ENCODE data around the gene FSTL3. TPM values are rescaled to one million over a fixed set of nuclear protein-coding genes. Genes with fewer than 3 reads are reported as not detected.

The FSTL3 gene
- total and polyA plus RNA-seq, 9 donors, result 14.5 to 24.3 (median 18.5) TPM

DNA sequence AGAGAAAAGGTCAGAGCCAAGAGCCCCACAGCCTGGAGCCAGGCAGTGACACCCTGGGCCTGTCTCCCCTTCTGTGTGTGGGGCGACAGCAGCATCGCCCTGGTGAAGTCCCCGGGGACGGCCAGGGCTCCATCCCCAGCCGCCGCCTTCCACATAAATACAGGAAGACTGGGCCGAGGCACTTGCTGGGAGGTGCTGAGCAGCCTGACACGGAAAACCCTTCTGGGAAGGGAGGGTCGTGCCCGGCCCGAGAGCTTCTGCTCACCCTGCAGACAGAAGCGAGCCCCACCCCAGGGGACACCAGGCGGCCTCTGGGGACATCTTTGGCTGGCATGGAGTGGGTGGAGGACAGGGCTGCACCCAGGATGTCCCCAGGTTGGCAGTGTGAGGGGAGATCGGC, 31.4 kb upstream of the FSTL3 start:
- H3K36me3 ChIP-seq (ENCODE audit: control insufficient read depth, insufficient read depth, low read length), result peaks cover 39% of the 10 kb centered on the region
- DNase-seq, result no peak
- H3K4me1 ChIP-seq (ENCODE audit: control insufficient read depth, insufficient read depth, low read length), result no peaks in the 10 kb centered on the region
- no peaks in the 10 kb centered on the region for H3K9me3 ChIP-seq (replicated peaks; ENCODE audit: control insufficient read depth, low read depth, low read length)
- 73% methylated on average over 12 of the region's 14 CpGs for WGBS (ENCODE audit: insufficient coverage)
- no peaks in the 10 kb centered on the region for H3K27me3 ChIP-seq (ENCODE audit: control insufficient read depth, insufficient read depth, low read length)
- H3K27ac ChIP-seq (ENCODE audit: low read length), result no peak overlapping the region
- no peak overlapping the region for H3K4me3 ChIP-seq (ENCODE audit: low read length)

DNA sequence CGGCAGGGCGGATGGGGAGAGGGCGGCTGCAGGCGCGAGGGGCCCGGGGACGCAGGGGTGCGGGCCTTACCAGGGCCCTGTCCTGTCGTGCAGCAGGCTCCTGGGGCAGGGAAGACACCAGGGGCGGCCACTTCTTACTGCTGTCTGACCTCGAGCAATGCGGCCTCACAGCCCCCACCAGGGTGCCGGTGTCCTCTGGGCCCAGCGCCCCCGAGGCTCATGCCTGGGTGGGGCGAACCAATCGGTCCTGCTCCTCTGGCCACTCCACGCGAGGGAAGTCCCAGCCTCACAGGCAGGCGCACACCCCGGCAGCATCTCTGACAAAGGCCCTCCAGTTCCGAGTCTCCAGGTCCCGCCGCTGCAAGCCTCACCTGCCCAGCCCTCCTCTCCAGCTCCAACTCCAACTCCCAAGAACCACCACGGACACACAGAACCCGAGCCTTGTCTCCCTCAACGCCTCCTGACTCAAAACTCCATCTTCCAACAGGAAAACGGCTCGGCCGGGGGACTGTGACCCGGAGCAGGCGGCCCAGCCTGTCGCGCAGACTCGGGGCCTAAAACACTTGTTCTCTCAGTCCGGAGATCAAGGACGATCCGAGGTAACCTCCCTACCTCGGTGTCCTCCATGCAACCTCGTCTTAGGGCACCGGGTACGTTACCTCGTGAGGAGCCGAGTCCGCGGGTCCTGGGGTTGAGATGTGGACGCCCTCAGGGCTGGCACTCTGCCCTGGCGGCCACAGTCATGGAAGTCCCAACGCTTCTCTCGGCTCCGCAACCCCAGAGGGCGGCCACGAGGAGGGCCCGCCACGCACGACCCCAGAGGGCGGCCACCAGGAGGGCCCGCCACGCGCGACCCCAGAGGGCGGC, 30.0 kb upstream of the FSTL3 start:
- Histone ChIP-seq H3K27me3 (ENCODE audit: control insufficient read depth, insufficient read depth, low read length) (no peaks in the 10 kb centered on the region), H3K36me3 (ENCODE audit: control insufficient read depth, insufficient read depth, low read length) (peaks cover 50% of the 10 kb centered on the region)
- 90% methylated on average over 62 of the region's 62 CpGs for WGBS (ENCODE audit: insufficient coverage)

DNA sequence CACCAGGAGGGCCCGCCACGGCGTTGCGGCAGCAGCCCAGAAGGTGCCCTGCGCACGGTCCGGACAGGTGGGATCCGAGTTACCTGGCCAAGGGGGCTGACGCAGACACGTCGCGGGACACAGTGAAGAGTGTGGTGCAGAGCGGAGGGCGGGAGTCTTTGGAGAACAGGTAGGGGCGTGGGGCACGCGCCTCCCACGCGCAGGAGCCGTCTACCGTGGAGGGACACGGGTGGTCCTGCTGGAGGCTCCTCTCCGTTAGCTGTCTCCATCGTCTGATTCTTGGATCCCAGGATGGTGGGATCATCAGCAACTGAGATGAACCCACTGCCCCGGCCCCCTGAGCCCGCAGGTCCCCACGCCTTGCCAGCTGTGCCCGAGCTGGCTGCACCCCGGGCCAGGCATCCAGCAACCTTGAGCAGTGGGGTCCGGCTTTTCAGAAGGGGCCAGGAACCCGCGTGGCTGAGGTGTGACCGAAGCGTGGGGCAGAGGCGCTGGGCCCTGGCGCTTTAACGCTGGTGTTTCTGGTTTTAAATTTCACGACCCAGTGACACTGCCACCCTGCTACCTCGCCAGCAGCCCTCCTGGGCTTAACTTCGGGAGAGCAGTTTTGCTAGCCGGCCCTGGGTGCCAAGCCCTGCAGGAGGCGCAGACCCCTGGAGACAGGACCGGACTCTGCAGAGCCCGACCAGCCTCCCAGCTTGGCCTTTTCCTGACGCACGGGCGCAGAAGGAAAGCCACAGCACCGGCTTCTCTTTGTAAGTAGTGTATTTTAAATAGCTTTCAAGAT, 29.2 kb upstream of the FSTL3 start:
- DNase-seq, result no peak
- H3K27ac ChIP-seq (ENCODE audit: low read length), result no peak overlapping the region
- H3K4me3 ChIP-seq (ENCODE audit: low read length), result no peak overlapping the region
- WGBS (ENCODE audit: insufficient coverage), result 94% methylated on average over 42 of the region's 48 CpGs
- no peaks in the 10 kb centered on the region for H3K4me1 ChIP-seq (ENCODE audit: control insufficient read depth, insufficient read depth, low read length)
- peaks cover 54% of the 10 kb centered on the region for H3K36me3 ChIP-seq (ENCODE audit: control insufficient read depth, insufficient read depth, low read length)
- no peaks in the 10 kb centered on the region for H3K9me3 ChIP-seq (replicated peaks; ENCODE audit: control insufficient read depth, low read depth, low read length)
- no peaks in the 10 kb centered on the region for H3K27me3 ChIP-seq (ENCODE audit: control insufficient read depth, insufficient read depth, low read length)

More for the DNA sequence above, 30.0 kb upstream of the FSTL3 start:
- Histone ChIP-seq H3K27ac (ENCODE audit: low read length) (no peak overlapping the region), H3K4me1 (ENCODE audit: control insufficient read depth, insufficient read depth, low read length) (no peaks in the 10 kb centered on the region), H3K4me3 (ENCODE audit: low read length) (no peak overlapping the region), H3K9me3 (replicated peaks; ENCODE audit: control insufficient read depth, low read depth, low read length) (no peaks in the 10 kb centered on the region)
- no peak for DNase-seq

DNA sequence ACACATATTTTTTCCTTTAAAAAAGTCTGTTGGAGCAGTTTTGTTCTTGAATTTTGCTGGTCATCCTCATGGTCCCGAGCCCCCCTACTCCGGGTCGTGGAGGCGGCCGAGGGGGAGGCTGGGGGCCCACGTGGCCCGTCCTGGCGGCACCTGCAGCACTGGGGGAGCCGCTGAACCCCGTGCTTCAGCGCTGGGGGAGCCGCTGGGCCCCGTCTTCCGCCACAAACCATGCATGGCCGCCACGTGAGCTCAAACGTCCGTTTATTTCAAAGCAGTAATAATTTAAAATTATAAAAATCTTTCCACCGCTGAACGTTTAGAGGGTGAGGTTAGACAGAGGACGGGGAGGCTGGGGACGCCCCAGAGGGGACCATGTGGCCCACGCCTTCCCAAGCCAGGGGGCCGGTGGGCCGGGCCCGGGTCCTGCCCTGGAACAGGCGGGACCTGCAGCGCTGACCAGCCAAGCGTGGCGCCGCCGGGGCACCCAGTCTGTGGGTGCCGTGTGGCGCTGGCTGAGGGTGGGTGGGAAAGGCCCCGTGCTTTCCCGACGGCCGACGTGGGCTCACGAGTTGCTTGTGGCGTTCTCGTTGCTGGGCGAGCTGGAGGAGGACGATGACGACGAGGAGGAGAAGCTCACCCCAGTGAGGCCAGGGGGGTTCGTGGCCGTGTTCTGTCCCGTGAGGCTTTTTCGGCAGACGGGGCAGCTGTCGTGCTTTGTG, 28.5 kb upstream of the FSTL3 start:
- 94% methylated on average over 37 of the region's 52 CpGs for WGBS (ENCODE audit: insufficient coverage)

DNA sequence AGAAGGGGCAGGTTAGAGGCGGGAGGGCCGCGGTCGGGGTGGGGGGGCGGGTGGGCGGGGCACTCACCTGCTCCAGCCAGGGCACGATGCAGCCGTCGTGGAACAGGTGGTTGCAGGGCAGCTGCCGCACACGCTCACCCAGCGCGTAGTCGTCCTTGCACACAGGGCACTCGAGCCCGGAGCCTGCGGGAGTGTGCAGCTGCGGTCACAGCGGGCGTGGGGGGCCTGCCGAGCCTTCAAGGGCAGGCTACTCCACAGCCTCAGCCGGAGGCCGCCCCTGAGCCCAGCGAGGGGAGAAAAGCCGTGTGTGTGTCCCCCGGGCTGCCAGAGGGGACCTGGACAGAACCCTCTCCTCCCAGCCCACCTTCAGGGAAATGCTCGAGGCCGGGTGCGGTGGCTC, 27.9 kb upstream of the FSTL3 start:
- no peaks in the 10 kb centered on the region for H3K4me1 ChIP-seq (ENCODE audit: control insufficient read depth, insufficient read depth, low read length)
- peaks cover 67% of the 10 kb centered on the region for H3K36me3 ChIP-seq (ENCODE audit: control insufficient read depth, insufficient read depth, low read length)

More for the DNA sequence above, 28.5 kb upstream of the FSTL3 start:
- peaks cover 61% of the 10 kb centered on the region for H3K36me3 ChIP-seq (ENCODE audit: control insufficient read depth, insufficient read depth, low read length)
- H3K4me1 ChIP-seq (ENCODE audit: control insufficient read depth, insufficient read depth, low read length), result no peaks in the 10 kb centered on the region
- H3K27me3 ChIP-seq (ENCODE audit: control insufficient read depth, insufficient read depth, low read length), result no peaks in the 10 kb centered on the region
- H3K27ac ChIP-seq (ENCODE audit: low read length), result no peak overlapping the region
- no peaks in the 10 kb centered on the region for H3K9me3 ChIP-seq (replicated peaks; ENCODE audit: control insufficient read depth, low read depth, low read length)
- H3K4me3 ChIP-seq (ENCODE audit: low read length), result no peak overlapping the region
- DNase-seq, result no peak

GRCh38 chr19:648904-649801, 27.0 kb upstream of the FSTL3 start:
- no peak overlapping the region for H3K4me3 ChIP-seq (ENCODE audit: low read length)
- no peaks in the 10 kb centered on the region for H3K27me3 ChIP-seq (ENCODE audit: control insufficient read depth, insufficient read depth, low read length)
- no peaks in the 10 kb centered on the region for H3K9me3 ChIP-seq (replicated peaks; ENCODE audit: control insufficient read depth, low read depth, low read length)
- no peak overlapping the region for H3K27ac ChIP-seq (ENCODE audit: low read length)
- no peak for DNase-seq
- peaks cover 74% of the 10 kb centered on the region for H3K36me3 ChIP-seq (ENCODE audit: control insufficient read depth, insufficient read depth, low read length)
- 92% methylated on average over 45 of the region's 53 CpGs for WGBS (ENCODE audit: insufficient coverage)
- H3K4me1 ChIP-seq (ENCODE audit: control insufficient read depth, insufficient read depth, low read length), result peaks cover 8% of the 10 kb centered on the region

More for the DNA sequence above, 27.9 kb upstream of the FSTL3 start:
- H3K27ac ChIP-seq (ENCODE audit: low read length), result no peak overlapping the region
- H3K27me3 ChIP-seq (ENCODE audit: control insufficient read depth, insufficient read depth, low read length), result no peaks in the 10 kb centered on the region
- no peak for DNase-seq
- 89% methylated on average over 23 of the region's 29 CpGs for WGBS (ENCODE audit: insufficient coverage)
- H3K4me3 ChIP-seq (ENCODE audit: low read length), result no peak overlapping the region
- no peaks in the 10 kb centered on the region for H3K9me3 ChIP-seq (replicated peaks; ENCODE audit: control insufficient read depth, low read depth, low read length)

DNA sequence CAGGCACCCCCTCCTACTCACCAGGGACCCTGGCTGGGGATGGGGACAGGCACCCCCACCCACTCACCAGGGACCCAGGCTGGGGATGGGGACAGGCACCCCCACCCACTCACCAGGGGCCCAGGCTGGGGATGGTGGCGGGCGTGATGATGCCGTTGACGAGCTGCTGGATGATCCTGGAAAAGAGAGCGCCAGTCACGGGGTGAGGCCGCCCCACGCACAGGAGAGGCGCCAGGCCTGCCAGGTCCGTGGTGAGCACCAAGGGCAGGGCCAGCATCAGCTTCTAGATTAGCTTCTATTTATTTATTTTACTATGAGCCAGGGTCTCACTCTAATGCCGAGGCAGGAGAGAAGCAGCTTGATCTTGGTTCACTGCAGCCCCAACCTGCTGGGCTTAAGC, 26.1 kb upstream of the FSTL3 start:
- no peaks in the 10 kb centered on the region for H3K9me3 ChIP-seq (replicated peaks; ENCODE audit: control insufficient read depth, low read depth, low read length)

DNA sequence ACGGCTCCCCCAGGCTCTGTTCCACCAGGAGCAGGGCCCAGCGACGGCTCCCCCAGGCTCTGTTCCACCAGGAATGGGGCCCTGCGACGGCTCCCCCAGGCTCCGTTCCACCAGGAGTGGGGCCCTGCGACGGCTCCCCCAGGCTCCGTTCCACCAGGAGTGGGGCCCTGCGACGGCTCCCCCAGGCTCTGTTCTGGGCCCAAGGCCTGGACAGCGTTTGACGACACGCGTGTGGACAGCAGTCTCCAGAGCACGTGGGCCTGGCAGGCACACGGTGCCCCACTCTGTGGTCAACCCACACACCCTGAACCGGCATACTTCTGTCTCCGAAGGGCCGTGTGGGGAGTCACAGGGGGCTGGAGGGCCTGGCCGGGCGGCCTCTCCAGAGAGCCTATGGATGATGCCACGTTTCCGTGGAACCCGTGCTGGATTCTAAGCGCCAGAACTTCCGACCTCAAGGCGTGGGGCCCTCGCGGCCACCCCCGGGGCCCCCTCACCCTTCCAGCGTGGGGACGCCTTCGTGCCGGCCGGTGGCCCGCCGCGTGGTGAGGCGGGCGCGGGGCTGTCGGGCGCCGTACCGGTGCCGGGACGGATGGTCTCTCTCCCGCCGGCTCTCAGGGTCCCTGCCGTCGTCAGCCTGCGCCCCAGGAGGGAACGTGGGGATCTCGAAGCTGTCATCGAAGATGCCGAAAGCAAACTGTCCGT, 24.9 kb upstream of the FSTL3 start:
- Histone ChIP-seq H3K4me1 (ENCODE audit: control insufficient read depth, insufficient read depth, low read length) (peaks cover 8% of the 10 kb centered on the region), H3K9me3 (replicated peaks; ENCODE audit: control insufficient read depth, low read depth, low read length) (no peaks in the 10 kb centered on the region), H3K27ac (ENCODE audit: low read length) (no peak overlapping the region), H3K4me3 (ENCODE audit: low read length) (no peak overlapping the region), H3K36me3 (ENCODE audit: control insufficient read depth, insufficient read depth, low read length) (peaks cover 59% of the 10 kb centered on the region), H3K27me3 (ENCODE audit: control insufficient read depth, insufficient read depth, low read length) (no peaks in the 10 kb centered on the region)
- 93% methylated on average over 56 of the region's 58 CpGs for WGBS (ENCODE audit: insufficient coverage)
- no peak for DNase-seq

More for the DNA sequence above, 26.1 kb upstream of the FSTL3 start:
- Histone ChIP-seq H3K36me3 (ENCODE audit: control insufficient read depth, insufficient read depth, low read length) (peaks cover 67% of the 10 kb centered on the region), H3K4me1 (ENCODE audit: control insufficient read depth, insufficient read depth, low read length) (peaks cover 8% of the 10 kb centered on the region), H3K27ac (ENCODE audit: low read length) (no peak overlapping the region), H3K27me3 (ENCODE audit: control insufficient read depth, insufficient read depth, low read length) (no peaks in the 10 kb centered on the region), H3K4me3 (ENCODE audit: low read length) (no peak overlapping the region)
- DNase-seq, result no peak
- 88% methylated on average over 9 of the region's 11 CpGs for WGBS (ENCODE audit: insufficient coverage)

DNA sequence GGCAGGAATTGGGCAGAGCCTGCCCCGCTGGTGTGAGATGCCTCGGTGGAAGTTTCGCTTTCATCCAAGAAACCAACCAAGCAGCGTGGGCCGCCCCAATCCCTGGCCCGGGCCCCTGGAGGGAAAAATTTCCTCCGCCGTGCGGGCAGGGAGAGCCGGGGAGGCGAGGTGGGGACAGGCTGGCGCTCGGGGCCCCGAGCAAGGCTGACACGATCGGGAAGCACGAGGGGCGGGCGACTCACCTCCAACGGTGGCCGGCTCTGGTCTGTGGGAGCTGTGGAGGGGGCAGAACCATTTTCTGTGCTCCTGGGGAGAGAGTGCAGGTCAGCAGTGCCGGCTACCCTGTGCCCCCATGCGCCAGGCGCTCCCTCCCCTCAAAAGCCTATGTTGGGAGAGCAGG, 24.2 kb upstream of the FSTL3 start:
- WGBS (ENCODE audit: insufficient coverage), result 81% methylated on average over 18 of the region's 24 CpGs
- Histone ChIP-seq H3K4me3 (ENCODE audit: low read length) (no peak overlapping the region), H3K27me3 (ENCODE audit: control insufficient read depth, insufficient read depth, low read length) (no peaks in the 10 kb centered on the region), H3K4me1 (ENCODE audit: control insufficient read depth, insufficient read depth, low read length) (peaks cover 14% of the 10 kb centered on the region), H3K36me3 (ENCODE audit: control insufficient read depth, insufficient read depth, low read length) (peaks cover 54% of the 10 kb centered on the region), H3K9me3 (replicated peaks; ENCODE audit: control insufficient read depth, low read depth, low read length) (no peaks in the 10 kb centered on the region), H3K27ac (ENCODE audit: low read length) (no peak overlapping the region)
- DNase-seq, result no peak

Data from muscle of leg (tissue), 11 donors.